Lower leg skin (tissue), 4 donors: Measurements from ENCODE around the gene OSTC. TPM values are rescaled to one million over a fixed set of nuclear protein-coding genes. Genes with fewer than 3 reads are reported as not detected.

Experiments
- DNase-seq, 2 donors: peaks; one replicate each; pipeline ENCODE4 v3.0.0-alpha.2; 2019; ENCODE audit warnings: low spot score in 2 of 2
- H3K4me3 ChIP-seq: fragments of 200-600 bp; sonication (generic); 2 replicates; pipeline ENCODE4 v1.5.1; 2017; ENCODE audit warnings: mild to moderate bottlenecking, low read depth; ENCODE audit not compliant: poor library complexity, severe bottlenecking
- POLR2A ChIP-seq, 2 donors: fragments of 450-650 bp; IDR thresholded peaks; one replicate each; pipeline ENCODE4 v1.6.1; 2016 to 2017; ENCODE audit warnings: antibody characterized with exemption in 2 of 2, mild to moderate bottlenecking in 1 of 2, moderate library complexity in 1 of 2
- WGBS, 2 donors: methylation state at CpG; one replicate each; pipeline ENCODE4 v1.1.5; 2018; 5-methylcytosine and 5-hydroxymethylcytosine counted together
- intact Hi-C: fragments of 100-400 bp; cut with DNase I; formaldehyde crosslinking; loops from one replicate; pipeline ENCODE4 v1.15.0; 2023; ENCODE audit warnings: low total_unique reads
- total RNA-seq, 4 donors: library from RNA; depleted of rRNA; stranded (reverse); fragments of >200 nt; gene quantifications; one replicate each; pipeline ENCODE4 v1.1.0, GENCODE V29; 2016
- TF ChIP-seq, protein P1 (sequence below), 3 donors: fragments of 450-650 bp; IDR thresholded peaks; one replicate each; pipeline ENCODE4 v1.5.1; 2016; ENCODE audit warnings: antibody characterized with exemption in 3 of 3, mild to moderate bottlenecking in 3 of 3, moderate library complexity in 2 of 3

Gene OSTC
- total RNA-seq, 4 donors from 2014 or later: 21.5 to 55.3 (median 39.3) TPM

DNA sequence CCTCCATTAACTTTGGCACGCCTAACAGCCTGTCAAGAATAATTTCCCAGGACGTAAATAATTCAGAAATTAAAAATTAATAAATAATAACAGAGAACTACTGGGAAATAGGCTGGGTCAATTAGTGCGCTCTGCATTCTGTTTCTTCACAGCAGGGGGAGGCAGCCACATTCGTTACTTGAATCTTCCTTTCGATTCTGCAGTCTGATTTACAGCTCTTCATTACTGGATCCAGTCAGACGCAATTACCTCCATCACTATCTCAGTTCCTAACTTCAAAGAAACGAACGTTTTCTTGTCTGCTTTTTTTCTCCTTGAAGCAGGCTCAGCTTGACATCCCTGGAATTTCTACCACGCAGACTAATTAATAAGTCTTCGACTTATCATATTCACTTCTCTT lies 39.0 kb upstream of the OSTC start:
- intact Hi-C loops: no loop called here
- no peak for TF ChIP-seq POLR2A (IDR thresholded peaks at IDR 0.05)
- TF ChIP-seq, protein P1, sequence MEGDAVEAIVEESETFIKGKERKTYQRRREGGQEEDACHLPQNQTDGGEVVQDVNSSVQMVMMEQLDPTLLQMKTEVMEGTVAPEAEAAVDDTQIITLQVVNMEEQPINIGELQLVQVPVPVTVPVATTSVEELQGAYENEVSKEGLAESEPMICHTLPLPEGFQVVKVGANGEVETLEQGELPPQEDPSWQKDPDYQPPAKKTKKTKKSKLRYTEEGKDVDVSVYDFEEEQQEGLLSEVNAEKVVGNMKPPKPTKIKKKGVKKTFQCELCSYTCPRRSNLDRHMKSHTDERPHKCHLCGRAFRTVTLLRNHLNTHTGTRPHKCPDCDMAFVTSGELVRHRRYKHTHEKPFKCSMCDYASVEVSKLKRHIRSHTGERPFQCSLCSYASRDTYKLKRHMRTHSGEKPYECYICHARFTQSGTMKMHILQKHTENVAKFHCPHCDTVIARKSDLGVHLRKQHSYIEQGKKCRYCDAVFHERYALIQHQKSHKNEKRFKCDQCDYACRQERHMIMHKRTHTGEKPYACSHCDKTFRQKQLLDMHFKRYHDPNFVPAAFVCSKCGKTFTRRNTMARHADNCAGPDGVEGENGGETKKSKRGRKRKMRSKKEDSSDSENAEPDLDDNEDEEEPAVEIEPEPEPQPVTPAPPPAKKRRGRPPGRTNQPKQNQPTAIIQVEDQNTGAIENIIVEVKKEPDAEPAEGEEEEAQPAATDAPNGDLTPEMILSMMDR (IDR thresholded peaks at IDR 0.05): no peak
- 38 to 49% methylated on average over 10 of the region's 10 CpGs for WGBS, 2 donors
- H3K4me3 ChIP-seq: no peak overlapping the region
- DNase-seq: no peak

DNA sequence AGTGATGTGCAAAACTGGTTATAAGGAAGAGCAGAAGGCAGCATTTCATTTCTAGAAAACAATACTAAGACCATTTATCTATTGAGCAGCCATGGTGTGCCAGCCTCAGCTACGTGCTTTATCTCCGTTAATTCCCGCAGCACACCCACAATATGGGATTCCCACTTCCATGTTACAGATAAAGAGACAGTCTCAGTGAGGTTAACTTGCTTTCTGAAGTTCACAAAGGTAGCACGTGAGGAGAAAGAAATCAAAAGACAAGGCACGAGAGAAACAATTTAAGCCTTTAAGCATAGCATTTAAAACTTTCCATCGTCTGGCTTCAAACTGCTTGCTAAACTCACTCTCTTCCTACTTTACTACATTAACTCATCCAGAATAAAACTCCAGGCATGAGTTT lies 38.0 kb upstream of the OSTC start:
- TF ChIP-seq, protein P1 (IDR thresholded peaks at IDR 0.05): no peak
- no peak for TF ChIP-seq POLR2A (IDR thresholded peaks at IDR 0.05)
- intact Hi-C loops: no loop called here
- no peak overlapping the region for H3K4me3 ChIP-seq
- DNase-seq: no peak
- WGBS, 2 donors: 81 to 88% methylated on average over 6 of the region's 6 CpGs

DNA sequence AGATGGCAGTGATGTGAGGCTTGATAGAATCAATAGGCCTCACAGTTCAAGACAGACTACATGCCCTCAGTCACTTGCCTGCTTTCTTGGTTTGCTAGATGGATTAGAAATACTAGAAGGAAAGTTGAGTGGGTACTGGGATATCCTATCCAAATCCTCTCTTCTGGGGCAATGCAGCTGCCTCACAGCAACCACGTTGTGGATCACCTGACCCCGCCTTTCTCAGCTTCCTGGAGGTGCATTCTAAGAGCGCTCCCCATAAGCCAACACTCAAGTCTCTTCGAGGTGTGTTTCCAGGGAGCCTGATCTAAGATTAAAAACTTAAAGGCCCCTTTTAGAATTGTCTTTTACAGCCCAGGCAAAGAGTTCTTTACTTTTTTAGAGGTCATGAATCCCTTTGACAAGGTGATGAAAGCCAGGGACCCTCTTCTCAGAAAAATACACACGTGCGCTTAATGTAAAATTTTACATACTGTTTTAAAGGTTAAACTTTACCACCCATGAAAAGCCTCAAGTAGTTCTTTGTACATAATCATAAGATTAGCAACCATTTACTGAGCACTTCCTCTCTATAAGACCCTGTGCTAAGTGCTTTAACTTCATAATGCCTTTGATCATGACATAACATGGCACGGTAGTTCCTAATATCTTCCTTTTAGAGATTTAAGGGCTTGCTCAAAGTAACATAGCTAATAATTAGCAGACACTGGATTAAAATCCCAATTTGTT lies 30.9 kb upstream of the OSTC start:
- no peak for DNase-seq
- 69 to 74% methylated on average over 7 of the region's 7 CpGs for WGBS, 2 donors
- intact Hi-C loops: no loop called here
- no peak for TF ChIP-seq POLR2A (IDR thresholded peaks at IDR 0.05)
- TF ChIP-seq, protein P1 (IDR thresholded peaks at IDR 0.05): no peak
- H3K4me3 ChIP-seq: no peak overlapping the region

DNA sequence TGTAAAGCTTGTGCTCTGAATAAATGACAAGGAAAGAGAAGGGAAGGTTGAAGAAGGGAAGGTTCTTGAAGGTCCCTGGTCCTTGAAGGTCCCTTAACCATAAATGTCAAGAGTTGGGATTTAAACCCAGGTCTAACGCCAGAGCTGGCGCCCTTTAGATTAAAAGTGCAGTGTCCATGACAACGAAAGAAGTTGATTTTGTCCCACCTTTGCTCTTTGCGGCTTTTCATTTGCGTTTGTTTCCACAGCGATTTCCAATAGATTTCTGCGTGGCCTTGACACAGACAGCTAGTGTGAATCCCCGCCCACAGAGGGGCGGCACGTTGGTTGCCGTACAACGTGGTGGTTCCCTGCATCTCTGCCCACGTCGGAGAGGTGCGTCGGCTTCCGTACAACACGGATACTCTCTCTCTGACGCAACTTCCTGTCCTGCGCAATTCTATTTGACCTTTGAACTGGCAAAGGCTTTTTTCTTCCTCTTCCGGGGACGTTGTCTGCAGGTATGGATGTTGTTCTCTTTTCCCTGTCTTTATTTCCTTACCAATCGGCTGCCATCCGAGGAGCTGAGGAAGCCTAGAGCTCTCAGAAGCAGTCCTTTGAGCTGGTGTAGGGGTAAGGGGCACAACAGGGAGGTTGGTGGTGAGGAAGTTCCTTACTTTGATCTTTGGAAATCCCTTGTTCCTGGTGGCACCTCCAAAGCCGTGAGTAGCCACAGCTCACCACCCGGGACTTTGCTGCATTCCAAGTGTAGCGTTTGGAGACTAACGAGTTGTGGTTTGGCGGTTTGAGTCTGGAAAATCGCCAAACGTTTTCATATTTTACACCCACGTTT lies 30.1 kb upstream of the OSTC start, which contains the start of gene RPL34:
Gene RPL34, plus strand, starts transcription at position 476 of the 832 bp plus-strand sequence. CDS start 1,384 bp downstream, outside the sequence.
- TF ChIP-seq, protein P1 (IDR thresholded peaks at IDR 0.05): no peak
- peak in 1 of 2 donors; percentile 58 for TF ChIP-seq POLR2A (IDR thresholded peaks at IDR 0.05)
- H3K4me3 ChIP-seq: peak within 1 kb of the TSS; percentile 90
- DNase-seq: peak; percentile 98 to 99
- WGBS, 2 donors: 0 to 1% methylated on average over 32 of the region's 32 CpGs
- intact Hi-C loops: no loop called here

DNA sequence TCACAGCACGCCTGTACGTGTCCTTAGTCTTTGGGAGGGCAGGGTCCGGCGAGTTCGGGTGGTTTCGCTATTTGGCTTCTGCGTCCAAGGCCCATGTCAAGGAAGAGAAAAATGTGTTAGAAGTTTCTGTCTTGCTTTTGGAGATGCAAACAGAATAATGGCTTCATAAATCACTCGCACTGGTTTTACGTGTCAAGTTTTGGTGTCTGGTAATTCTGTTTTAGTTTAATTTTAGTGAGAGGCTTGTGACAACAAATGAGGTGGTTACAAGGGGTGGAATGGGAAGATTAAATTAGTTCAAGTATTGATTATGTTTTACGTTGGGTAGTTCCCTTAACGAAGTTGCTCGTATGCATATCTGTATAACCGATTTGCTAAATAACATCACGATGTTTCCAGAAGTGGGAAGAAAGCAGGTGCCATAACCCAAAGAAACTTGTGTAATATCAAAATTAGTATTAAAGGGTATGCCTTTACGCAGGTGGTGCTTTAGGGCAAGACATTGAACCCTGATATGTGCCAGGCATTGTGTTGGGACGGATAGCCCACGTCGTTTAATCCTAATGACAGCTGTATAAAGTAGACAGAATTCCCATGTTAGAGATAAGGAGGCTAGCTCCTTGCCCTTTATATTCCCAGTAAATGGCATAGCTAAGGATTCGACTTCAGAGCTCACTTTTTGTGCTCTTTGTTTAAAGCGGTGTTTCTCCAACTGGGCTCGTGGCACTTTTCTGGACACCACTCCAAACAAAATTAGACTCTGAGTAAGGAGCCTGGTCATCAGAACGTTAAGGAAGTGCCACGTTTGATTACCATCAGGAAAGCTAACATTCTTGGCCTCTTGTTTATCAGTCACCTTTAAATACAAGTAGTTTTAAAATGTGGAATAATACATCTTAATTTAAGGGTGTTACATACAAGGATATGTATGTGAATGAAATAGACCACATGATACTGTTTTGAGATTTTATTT lies 29.2 kb upstream of the OSTC start:
- no peak for TF ChIP-seq POLR2A (IDR thresholded peaks at IDR 0.05)
- TF ChIP-seq, protein P1 (IDR thresholded peaks at IDR 0.05): no peak
- H3K4me3 ChIP-seq: peak overlapping the region; percentile 90
- 10 to 14% methylated on average over 23 of the region's 23 CpGs for WGBS, 2 donors
- intact Hi-C loops: no loop called here
- no peak for DNase-seq
